GM21737 (cell line): ENCODE measurements around the gene CLVS2.

Source experiments
- ATAC-seq: cut with Tn5 transposase; IDR thresholded peaks from one replicate; pipeline ENCODE4 v1.9.1; 2021; ENCODE audit warnings: mild to moderate bottlenecking, moderate library complexity; ENCODE audit not compliant: unreplicated experiment

Gene CLVS2

GRCh38 chr6:123118811-123119210 lies 122.8 kb downstream of the CLVS2 start:
- no peak for ATAC-seq
